Measurements from ENCODE around the gene SHISA3. TPM values are rescaled to one million over a fixed set of nuclear protein-coding genes. Genes with fewer than 3 reads are reported as not detected.

SHISA3 gene
- total RNA-seq, 2 donors from 2014 or later: 1.5 TPM

- DNase-seq (ENCODE audit: low spot score): no peak
- intact Hi-C loops (cut with DNase I): no loop called here
These were observed 30.7 kb downstream of the SHISA3 start for GRCh38 chr4:42428036-42428435.

- DNase-seq (ENCODE audit: low spot score): no peak
- intact Hi-C loops (cut with DNase I): no loop called here
These were observed 39.8 kb downstream of the SHISA3 start for GRCh38 chr4:42436928-42437565.

- intact Hi-C loops (cut with DNase I): no loop called here
- DNase-seq (ENCODE audit: low spot score): no peak
These were observed 42.8 kb downstream of the SHISA3 start for GRCh38 chr4:42440083-42440482.

- intact Hi-C loops (cut with DNase I): no loop called here
- no peak for DNase-seq (ENCODE audit: low spot score)
These were observed 45.3 kb downstream of the SHISA3 start for GRCh38 chr4:42442601-42443000.

GRCh38 chr4:42445038-42445437, 47.8 kb downstream of the SHISA3 start:
- intact Hi-C loops (cut with DNase I): no loop called here

GRCh38 chr4:42446823-42447222, 49.5 kb downstream of the SHISA3 start:
- intact Hi-C loops (cut with DNase I): no loop called here

More at GRCh38 chr4:42445038-42445437, 47.8 kb downstream of the SHISA3 start:
- DNase-seq (ENCODE audit: low spot score): no peak

More at GRCh38 chr4:42446823-42447222, 49.5 kb downstream of the SHISA3 start:
- DNase-seq (ENCODE audit: low spot score): no peak

Other genes starting within 250 kb of the SHISA3 start
- under 1 TPM; 0.05 to 0.24 TPM for gene BEND4, start 244.8 kb upstream of the SHISA3 start, total RNA-seq